ENCODE results near the gene PRR14.

The PRR14 gene

DNA sequence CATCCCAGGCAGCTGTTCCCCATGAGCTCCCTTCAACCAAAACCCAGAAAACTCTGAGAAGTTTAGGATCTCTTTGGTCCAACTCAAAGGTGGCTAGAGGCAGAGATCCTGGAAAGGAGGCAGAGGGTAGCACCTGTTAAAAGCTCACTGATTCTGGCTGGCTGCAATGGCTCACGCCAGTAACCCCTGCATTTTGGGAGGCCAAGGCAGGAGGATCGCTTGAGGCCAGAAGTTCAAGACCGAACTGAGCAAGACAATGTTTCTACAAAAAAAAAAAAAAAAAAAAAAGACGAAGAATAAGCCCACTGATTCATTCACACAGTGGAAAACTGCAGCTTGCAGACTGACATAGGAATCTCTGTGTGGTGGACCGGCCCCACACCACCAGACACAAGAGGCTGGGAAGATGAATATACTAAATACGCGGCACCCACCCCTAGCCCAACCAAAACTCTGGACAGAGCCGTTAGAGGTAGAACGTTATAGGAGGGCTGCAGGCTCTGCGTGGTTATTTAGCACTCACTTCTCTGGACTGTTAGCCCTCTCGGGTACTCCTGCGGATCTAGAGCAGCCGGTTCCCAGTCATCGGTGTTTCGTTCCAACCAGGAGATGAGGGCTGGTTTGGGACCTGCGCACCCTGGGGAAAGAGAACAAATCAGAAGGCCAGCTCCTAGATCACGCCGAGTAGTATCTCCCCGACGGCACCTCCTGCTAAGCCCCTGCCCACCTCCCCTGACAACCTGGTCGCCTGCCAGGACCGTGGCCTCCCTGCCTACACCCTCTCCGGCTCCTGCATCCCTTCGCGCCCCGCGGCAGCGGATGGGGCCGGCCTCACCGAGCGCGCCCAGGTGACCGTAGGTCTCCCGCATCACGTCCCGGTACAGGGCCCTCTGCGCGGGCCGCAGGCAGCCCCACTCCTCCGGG is 41.5 kb upstream of the PRR14 start:
- Histone ChIP-seq H3K9me3 (replicated peaks in 1 of 11) (no peaks in the 10 kb centered on the region), H4K20me1 (peaks cover 0 to 13% (median 4%) of the 10 kb centered on the region in 11 experiments; a peak in 9 of 22 replicates), H3K4me2 (peak overlapping the region; percentile 69 to 94 (median 88)), H3K36me3 (peaks cover 31 to 46% (median 45%) of the 10 kb centered on the region in 11 experiments), H3K4me3 (peak overlapping the region; percentile 78 to 93 (median 86)), H3K27me3 (no peaks in the 10 kb centered on the region), H3K27ac (peak overlapping the region; percentile 98 to 100 (median 98)), H3K9ac (peak overlapping the region; percentile 97 to 100 (median 98)), H3K4me1 (peaks cover 20 to 60% (median 33%) of the 10 kb centered on the region in 10 experiments)
- TF ChIP-seq Cebpa-rat (IDR thresholded peaks at IDR 0.05), result no peak

DNA sequence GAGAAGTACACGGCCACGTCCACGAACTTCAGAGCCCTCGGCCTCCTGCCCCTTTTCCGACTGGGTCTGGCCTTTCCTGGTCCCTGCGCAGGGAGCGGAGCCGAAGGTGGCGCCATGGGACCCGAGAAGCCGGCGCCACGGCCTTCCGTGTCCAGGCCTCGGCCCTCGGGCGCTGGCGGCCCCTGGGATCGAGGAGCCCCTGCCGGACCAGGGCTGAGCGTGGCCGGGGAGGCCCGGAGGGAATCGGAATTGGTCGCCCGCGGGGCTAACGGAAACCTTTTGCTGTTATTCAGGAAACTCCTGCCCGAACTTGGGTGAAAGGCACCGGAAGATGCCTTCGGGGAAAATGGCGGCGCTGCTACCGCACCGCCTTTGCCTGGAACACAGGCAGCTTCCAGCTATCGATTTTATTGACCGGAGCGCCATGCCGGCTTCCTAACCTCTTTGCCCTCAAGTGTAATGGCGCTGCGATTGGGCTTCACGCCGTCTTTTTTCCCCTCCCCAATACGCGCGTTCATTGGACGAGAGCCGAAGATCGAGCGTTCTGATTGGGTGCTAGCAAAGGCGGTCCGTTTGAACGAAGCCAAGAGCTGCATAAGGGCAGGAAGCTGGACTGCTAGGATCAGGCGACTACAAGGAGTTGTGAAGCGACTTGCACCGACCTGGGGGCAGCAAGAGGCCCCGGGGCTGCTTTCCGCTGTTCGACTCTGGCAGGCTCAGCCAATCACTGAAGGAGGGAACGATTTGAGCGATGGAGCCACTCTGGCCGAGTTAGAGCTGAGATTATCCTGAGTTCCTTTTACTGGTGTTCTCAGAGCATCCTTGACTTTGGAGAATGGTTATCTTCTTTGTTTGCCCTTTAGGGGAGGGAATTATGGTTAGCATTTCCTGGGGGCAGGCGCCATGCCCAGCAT is 40.6 kb upstream of the PRR14 start, which contains the start of gene ZNF689:
ZNF689 (minus strand) TSS at position 464 of the 914 bp plus-strand sequence; CDS start at position 116, 348 bp downstream.
- TF ChIP-seq Cebpa-rat (IDR thresholded peaks at IDR 0.05), result no peak
- H4K20me1 ChIP-seq, result peaks cover 0 to 4% (median 0%) of the 10 kb centered on the region in 11 experiments; a peak in 2 of 22 replicates

DNA sequence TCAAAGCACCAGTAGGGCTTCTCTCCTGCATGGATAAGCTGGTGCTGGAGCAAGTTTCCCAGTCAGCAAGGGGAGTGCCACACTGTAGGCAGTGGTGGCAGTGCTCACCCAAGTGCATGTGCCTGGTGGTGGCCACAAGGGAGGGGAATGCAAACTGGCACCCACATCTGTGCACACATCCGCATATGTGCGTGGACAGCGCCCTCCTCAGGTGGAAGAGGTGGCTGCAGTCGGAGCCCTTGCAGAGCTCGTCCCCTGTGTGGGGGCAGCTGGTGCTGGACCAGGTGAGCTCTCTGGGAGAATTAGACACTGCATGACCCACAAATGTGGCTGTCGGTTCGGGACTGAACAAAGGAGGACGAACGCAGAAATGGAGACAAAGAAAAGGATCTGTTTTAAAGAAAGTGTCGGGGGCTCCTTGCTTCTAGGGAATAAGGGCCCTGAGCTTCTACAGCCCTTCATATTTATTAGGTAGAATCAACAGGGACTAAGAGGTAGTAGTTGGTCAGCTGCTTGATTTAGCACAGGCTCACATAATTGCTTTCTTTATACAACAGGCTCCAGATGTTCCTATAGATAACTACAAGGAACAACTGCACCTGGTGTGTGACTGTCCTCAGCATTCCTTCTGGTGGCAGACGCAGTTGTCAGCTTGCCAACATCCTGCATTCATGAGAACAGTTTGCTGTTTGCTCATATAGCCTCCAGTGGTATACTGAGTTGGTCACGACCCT is 35.2 kb upstream of the PRR14 start:
- Histone ChIP-seq H3K4me1 (peaks cover 15 to 43% (median 34%) of the 10 kb centered on the region in 10 experiments; a peak in 19 of 20 replicates), H3K9ac (no peak overlapping the region), H3K4me3 (no peak overlapping the region), H3K4me2 (no peak overlapping the region), H4K20me1 (no peaks in the 10 kb centered on the region), H3K27me3 (no peaks in the 10 kb centered on the region), H3K36me3 (no peaks in the 10 kb centered on the region), H3K9me3 (replicated peaks in 1 of 11) (peaks cover 11 to 44% (median 41%) of the 10 kb centered on the region in 11 experiments; a peak in 21 of 22 replicates), H3K27ac (no peak overlapping the region)
- TF ChIP-seq Cebpa-rat (IDR thresholded peaks at IDR 0.05), result no peak

More for the DNA sequence above, 40.6 kb upstream of the PRR14 start, which contains the start of gene ZNF689:
- Histone ChIP-seq H3K9me3 (replicated peaks in 1 of 11) (peaks cover 0 to 2% (median 1%) of the 10 kb centered on the region in 11 experiments; a peak in 11 of 22 replicates), H3K4me2 (peak within 1 kb of the TSS; percentile 69 to 94 (median 88)), H3K4me3 (peak within 1 kb of the TSS; percentile 78 to 93 (median 86)), H3K4me1 (peaks cover 20 to 54% (median 33%) of the 10 kb centered on the region in 10 experiments), H3K27ac (peak within 1 kb of the TSS; percentile 98 to 100 (median 98)), H3K9ac (peak within 1 kb of the TSS; percentile 97 to 100 (median 98)), H3K27me3 (no peaks in the 10 kb centered on the region), H3K36me3 (peaks cover 22 to 37% (median 36%) of the 10 kb centered on the region in 11 experiments)

DNA sequence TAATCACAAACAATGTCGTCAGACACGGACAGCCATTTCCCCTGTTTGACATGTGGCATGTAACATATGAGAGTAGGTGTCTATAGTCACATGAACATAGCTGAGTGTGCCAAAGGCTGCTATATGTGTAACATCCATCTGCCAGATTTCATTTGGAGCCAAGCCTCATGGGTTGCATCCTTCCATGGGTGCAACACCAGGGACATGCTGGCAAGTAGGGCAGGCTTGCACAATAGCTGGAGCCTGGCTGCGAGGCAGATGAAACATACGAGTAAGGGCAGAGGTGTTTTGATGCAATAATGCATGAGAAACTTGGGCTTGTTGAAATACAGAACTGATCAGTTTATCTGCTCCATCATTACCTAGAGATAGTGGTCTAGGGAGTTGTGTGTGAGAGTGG is 31.6 kb upstream of the PRR14 start:
- Histone ChIP-seq H3K9me3 (replicated peaks in 1 of 11) (peaks cover 18 to 58% (median 50%) of the 10 kb centered on the region in 11 experiments; a peak in 21 of 22 replicates), H3K36me3 (no peaks in the 10 kb centered on the region), H3K9ac (peak overlapping the region in 2 of 11 experiments; percentile 11 to 15; a peak in 1 of 22 replicates), H3K27ac (peak overlapping the region in 3 of 11 experiments; percentile 31 to 42 (median 39); a peak in 7 of 22 replicates), H3K4me2 (peak overlapping the region; percentile 15 to 58 (median 40); a peak in 19 of 22 replicates), H3K4me3 (no peak overlapping the region), H4K20me1 (no peaks in the 10 kb centered on the region), H3K4me1 (peaks cover 4 to 26% (median 22%) of the 10 kb centered on the region in 10 experiments; a peak in 18 of 20 replicates), H3K27me3 (no peaks in the 10 kb centered on the region)
- TF ChIP-seq Cebpa-rat (IDR thresholded peaks at IDR 0.05), result peak in 5 of 11 experiments; percentile 24 to 80 (median 62); a peak in 5 of 22 replicates

DNA sequence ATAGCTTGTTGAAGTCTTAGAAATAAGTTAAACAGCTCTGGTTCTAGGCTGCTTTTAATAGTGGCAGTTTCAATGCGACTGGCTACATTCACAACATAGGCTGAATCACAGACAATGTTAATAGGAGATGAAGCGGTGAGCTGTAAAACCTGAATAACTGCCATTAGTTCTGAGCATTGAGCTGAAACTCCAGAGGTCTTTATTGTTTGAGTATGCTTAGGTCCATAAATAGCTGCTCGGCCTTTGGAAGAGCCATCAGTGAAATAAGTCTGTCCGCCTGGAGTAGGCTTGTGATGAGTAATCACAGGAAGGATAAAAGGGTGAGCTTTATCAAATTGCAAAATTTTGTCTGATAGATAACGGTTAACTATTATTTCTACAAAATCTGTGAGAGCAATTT is 31.1 kb upstream of the PRR14 start:
- no peak for TF ChIP-seq Cebpa-rat (IDR thresholded peaks at IDR 0.05)
- Histone ChIP-seq H3K4me2 (peak overlapping the region; percentile 15 to 58 (median 40); a peak in 19 of 22 replicates), H3K4me3 (no peak overlapping the region), H3K36me3 (no peaks in the 10 kb centered on the region), H3K4me1 (peaks cover 0 to 26% (median 22%) of the 10 kb centered on the region in 10 experiments; a peak in 17 of 20 replicates), H3K9me3 (replicated peaks in 1 of 11) (peaks cover 18 to 63% (median 54%) of the 10 kb centered on the region in 11 experiments; a peak in 21 of 22 replicates), H3K9ac (peak overlapping the region in 2 of 11 experiments; percentile 11 to 15; a peak in 1 of 22 replicates), H3K27me3 (no peaks in the 10 kb centered on the region), H3K27ac (peak overlapping the region in 3 of 11 experiments; percentile 31 to 42 (median 39); a peak in 8 of 22 replicates), H4K20me1 (no peaks in the 10 kb centered on the region)

DNA sequence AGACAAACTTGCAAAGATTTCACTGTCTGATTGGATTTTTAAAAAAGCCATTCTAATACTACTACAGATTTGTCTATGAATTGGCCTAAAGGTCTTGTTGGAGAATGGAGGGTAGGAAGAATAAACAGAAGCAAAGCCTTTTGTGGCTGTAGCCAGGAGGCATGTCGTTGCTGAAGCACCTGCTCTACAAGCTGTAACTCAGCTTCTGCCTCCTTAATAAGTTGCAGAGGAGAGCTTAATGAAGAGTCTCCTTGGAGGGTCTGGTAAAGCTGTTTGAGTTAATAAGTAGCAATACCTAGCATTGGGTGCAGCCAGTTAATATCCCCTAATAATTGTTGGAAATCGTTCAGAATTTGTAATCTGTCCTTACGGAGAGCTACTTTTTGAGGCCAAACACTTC is 30.6 kb upstream of the PRR14 start:
- no peak overlapping the region for H3K4me3 ChIP-seq
- peak overlapping the region in 9 of 11 experiments; percentile 15 to 58 (median 41); a peak in 15 of 22 replicates for H3K4me2 ChIP-seq
- peaks cover 18 to 62% (median 53%) of the 10 kb centered on the region in 11 experiments; a peak in 21 of 22 replicates for H3K9me3 ChIP-seq (replicated peaks in 1 of 11)
- H3K27ac ChIP-seq, result peak overlapping the region in 3 of 11 experiments; percentile 31 to 42 (median 39); a peak in 4 of 22 replicates
- H4K20me1 ChIP-seq, result no peaks in the 10 kb centered on the region
- H3K4me1 ChIP-seq, result peaks cover 0 to 26% (median 22%) of the 10 kb centered on the region in 10 experiments; a peak in 17 of 20 replicates
- no peaks in the 10 kb centered on the region for H3K27me3 ChIP-seq
- H3K9ac ChIP-seq, result no peak overlapping the region
- no peaks in the 10 kb centered on the region for H3K36me3 ChIP-seq
- no peak for TF ChIP-seq Cebpa-rat (IDR thresholded peaks at IDR 0.05)

DNA sequence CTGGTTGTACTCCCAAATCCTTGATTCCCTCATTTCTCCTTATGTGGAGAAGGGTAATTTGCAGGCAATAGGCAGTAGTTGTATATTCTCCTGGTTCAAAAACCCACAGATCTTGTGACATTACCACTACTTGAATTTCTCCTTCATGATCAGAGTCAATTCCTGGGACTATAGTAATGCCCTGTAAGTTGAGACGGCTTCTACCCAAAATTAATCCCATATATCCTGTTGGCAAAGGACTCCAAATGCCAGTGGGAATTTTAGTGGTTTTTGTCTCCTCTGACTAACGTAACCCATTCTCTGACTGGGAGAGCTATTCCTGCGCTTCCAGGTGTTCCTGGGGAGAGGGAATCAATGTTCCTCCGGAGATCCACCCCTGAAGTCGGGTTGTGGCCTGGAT is 29.0 kb upstream of the PRR14 start:
- Histone ChIP-seq H3K9ac (no peak overlapping the region), H3K4me3 (no peak overlapping the region), H4K20me1 (no peaks in the 10 kb centered on the region), H3K27me3 (no peaks in the 10 kb centered on the region), H3K9me3 (replicated peaks in 1 of 11) (peaks cover 18 to 46% (median 37%) of the 10 kb centered on the region in 11 experiments; a peak in 21 of 22 replicates), H3K27ac (no peak overlapping the region), H3K4me1 (peaks cover 0 to 33% (median 26%) of the 10 kb centered on the region in 10 experiments; a peak in 17 of 20 replicates), H3K36me3 (no peaks in the 10 kb centered on the region), H3K4me2 (no peak overlapping the region)
- no peak for TF ChIP-seq Cebpa-rat (IDR thresholded peaks at IDR 0.05)

Data from BLaER1 treated with 17β-estradiol and CSF1 and Interleukin-3, amounts not matched to agents 10 nM and 100 nM (cell line).